HG03571 (cell line): ENCODE measurements around the gene OSBP.

Experiments used
- ATAC-seq: cut with Tn5 transposase; IDR thresholded peaks from one replicate; pipeline ENCODE4 v1.9.1; 2021; ENCODE audit not compliant: unreplicated experiment

Gene OSBP

DNA sequence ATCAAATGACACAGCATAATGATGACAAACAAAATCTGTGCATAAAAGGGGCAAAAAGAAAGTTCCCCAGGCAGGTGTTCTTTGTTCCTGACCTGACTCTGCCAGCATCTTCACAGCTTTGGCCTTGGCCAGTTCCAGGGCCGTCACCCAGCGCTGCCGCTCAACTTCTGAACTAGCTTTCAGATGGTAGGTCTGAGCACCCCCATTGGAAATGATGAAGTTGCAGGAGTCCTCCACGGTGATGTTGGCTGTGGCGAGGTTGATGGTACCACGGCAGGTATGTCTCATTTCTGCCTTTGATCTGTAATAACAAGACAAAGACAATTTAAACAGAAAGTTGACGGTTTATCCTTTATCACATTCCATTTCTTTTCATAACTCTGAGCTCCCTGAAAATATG lies 5.3 kb downstream of the OSBP start:
- no peak for ATAC-seq

- no peak for ATAC-seq
Observed at GRCh38 chr11:59607703-59608454, 7.7 kb downstream of the OSBP start.

DNA sequence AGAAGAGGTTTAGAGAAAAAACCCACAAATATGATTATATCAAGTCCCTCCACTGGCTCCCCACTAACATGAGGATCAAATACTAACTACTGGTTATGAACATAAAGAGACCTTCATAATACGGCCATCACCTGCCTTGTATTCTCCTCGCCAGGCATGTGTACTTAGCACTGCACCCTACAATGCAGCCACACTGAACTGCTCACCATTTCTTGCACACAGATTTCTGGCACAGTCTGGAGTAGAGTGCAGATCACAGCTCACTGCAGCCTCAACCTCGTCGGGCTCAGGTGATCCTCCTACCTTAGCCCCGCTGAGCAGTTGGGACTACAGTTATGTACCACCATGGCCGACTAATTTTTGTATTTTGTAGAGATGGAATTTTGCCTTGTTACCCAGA lies 13.1 kb downstream of the OSBP start:
- no peak for ATAC-seq

GRCh38 chr11:59601788-59602187 lies 13.8 kb downstream of the OSBP start:
- ATAC-seq = no peak

DNA sequence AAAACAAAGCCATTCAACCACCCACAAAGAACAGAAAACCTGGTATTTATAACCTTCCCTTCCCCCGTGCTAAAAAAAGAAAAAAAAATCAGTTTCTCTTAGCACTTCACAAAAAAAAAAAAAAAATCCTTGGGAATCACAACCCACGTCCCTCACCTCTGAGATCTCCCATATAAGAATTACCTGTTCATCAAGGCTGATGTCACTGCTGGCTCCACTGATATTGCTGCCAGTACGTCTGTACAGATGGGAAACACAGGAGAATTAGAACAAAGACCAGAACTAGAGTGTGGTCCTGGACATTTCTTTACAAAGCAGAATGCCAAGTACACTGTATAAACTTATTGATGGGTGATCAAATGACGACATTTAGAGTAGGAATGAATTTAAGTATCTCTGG lies 14.9 kb downstream of the OSBP start:
- no peak for ATAC-seq

- no peak for ATAC-seq
Observed at GRCh38 chr11:59600234-59600633, 15.3 kb downstream of the OSBP start.

DNA sequence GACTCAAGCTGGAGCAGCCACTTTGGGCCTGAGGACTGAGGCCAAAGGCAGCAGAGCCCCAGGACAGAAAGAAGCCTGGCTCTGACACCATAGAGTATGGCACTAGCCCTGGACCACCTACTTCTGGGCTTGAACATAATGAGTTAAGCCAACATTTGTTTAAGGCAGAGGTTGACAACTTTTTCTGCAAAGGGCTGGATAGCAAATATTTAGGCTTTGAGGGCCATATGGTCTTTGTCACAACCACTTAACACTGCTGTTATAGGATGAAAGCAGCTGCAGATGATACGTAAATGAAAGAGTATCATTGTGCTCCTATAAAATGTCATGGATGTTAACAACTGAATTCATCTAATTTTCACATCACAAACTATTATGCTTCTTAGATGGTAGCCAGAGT lies 16.6 kb downstream of the OSBP start:
- ATAC-seq = no peak

DNA sequence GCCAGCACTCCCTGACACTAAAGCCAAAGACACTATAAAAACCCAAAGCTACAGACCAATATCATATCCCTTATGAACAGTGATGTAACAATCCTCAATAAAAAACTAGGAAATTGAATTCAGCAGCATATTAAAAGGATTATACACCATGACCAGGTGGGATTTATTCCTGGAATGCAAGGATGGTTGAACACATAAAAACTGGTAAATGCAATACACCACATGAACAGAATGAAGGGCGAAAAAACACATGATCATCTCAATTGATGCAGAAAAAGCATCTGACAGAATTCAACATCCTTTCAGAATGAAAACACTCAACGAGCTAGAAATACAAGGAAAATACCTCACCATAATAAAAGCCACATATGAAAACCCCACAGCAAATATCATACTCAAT lies 31.3 kb downstream of the OSBP start:
- ATAC-seq = no peak

- ATAC-seq = no peak
Observed at GRCh38 chr11:59582006-59582405, 33.6 kb downstream of the OSBP start.

DNA sequence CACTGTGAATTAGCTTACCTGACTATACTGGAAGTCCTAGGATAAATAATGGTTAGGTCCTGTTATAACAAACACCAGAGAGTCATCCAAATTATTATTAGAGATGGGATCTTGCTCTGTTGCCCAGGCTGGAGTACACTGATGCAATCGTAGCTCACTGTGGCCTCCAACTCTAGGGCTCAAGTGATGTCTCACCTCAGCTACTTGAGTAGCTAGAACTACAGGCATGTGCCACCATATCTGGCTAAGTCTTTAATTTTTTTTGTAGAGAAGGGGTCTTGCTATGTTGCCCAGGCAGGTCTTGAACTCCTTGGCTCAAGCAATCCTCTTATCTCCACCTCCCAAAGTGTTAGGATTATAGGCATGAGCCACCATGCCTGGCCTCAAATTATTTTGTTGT lies 37.2 kb downstream of the OSBP start:
- ATAC-seq = no peak

DNA sequence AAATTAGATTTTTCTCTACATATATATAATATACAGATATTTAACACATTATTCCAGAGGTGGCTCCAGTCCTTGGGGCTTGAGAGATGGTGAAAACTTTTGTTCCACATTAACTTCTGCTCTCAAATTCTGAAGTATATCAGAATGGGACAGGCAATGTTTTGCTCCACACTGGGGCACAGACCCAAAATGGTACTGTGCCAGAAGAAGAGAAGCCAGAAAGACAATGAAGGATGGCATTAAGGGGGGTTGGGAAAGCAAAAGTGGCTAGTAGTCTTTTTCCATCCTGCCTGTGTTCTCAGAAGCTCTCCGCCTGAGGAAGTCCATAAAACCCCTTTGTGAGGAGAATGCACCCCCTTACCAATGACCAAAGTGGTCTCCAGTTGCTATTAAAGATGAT lies 40.1 kb downstream of the OSBP start:
- no peak for ATAC-seq

DNA sequence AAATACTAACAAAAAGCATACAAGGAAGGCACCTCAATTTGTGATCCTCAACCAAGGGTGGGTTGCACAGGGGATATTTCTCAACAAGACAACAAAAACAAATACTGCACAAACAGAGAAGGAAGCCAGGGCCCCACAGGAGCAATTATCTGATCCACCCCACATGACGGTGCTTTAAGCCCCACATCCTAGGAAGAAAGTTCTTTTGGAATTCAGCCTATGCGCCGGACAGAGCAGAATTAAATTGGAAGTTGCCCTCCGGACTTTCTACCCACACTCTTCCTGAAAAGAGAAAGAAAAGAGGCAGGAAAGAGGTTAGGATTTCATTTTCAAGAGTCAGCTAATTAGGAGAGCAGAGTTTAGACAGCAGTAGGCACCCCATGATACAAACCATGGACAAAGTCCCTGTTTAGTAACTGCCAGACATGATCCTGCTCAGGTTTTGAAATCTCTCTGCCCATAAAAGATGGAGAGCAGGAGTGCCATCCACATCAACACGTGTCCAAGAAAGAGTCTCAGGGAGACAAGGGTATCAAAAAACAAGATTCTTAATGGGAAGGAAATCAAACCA lies 40.6 kb downstream of the OSBP start:
- ATAC-seq = no peak

DNA sequence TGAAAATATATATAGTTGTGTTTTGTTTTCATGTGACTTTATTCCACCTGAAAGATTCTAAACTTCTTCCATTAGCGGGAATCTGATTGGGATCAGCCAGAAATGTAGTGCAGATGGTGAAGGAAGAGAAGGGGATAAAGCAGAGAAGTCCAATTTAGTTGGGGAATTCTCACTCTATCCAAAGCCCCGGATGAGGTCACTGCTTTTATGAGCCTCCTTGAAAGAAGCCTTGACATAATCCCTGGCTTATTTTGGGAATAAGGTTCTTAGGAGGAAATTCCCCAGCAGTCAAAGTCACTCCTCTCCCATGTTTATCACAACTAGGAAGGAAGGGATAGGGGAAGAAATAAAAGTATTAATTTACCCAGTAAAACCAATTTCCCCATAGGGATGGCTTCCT lies 41.1 kb downstream of the OSBP start:
- ATAC-seq = no peak

- no peak for ATAC-seq
Observed at GRCh38 chr11:59573216-59573615, 42.4 kb downstream of the OSBP start.

GRCh38 chr11:59572091-59572490 lies 43.5 kb downstream of the OSBP start:
- no peak for ATAC-seq

DNA sequence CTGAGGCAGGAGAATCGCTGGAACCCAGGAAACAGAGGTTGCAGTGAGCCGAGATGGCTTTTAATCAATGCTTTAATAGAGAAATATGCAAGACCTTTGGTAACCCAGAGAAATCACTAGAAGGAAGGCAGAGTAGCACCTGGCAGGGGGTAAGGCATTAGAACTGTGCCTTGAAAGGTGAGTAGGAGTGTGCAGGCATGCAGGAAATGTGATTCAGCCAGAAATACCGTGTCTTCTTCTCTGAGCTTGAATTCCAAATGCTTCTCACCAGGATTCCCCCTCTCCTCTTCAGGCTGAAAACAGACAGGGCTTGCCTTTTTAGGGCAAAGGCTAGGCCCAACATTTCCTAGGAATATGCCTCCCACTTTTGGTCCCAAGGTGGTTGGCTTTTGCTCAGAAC lies 53.3 kb downstream of the OSBP start:
- ATAC-seq = no peak

- peak; percentile 36 for ATAC-seq
Observed at GRCh38 chr11:59560702-59561473, 54.7 kb downstream of the OSBP start.

- peak; percentile 21 for ATAC-seq
Observed at GRCh38 chr11:59560290-59560701, 55.3 kb downstream of the OSBP start.

GRCh38 chr11:59559886-59560285 lies 55.7 kb downstream of the OSBP start:
- ATAC-seq = no peak

- no peak for ATAC-seq
Observed at GRCh38 chr11:59558270-59558643, 57.3 kb downstream of the OSBP start.

GRCh38 chr11:59556917-59557348 lies 58.6 kb downstream of the OSBP start:
- no peak for ATAC-seq
